ENCODE data around the gene CASK.

CASK gene

DNA sequence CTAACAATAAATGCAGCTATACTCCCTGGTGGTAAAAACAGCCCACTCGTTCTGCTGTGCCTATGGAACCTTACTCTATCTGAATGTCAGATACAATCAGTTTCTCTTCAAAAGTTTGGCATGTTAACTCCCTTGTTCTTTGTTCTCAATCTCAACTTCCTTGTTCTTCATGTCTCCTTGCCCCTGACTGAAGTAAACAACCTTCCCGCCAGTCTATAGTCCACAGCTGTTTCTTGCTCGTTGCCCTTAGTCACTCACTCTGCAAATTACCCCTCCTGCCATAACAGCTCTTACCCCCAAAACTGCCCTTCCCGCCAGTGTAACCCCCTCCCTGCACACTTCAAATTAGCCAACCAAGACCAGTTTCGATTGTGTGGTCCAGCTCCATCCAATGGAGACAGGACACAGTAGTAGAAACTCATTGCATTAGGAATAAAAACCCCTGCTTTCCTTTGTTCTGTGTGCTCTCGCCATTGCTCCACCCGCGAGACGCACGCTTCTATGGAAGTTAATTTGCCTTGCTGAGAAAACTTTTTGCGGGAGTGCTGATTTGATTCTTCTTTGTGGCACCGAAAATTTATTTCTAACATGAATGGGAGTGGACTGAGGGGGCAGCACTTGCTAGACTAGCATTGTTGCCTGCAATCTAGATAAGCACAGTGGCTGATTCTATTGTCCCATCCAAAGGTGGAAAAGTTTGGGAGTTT is 206.4 kb downstream of the CASK start:
- no peak for DNase-seq

DNA sequence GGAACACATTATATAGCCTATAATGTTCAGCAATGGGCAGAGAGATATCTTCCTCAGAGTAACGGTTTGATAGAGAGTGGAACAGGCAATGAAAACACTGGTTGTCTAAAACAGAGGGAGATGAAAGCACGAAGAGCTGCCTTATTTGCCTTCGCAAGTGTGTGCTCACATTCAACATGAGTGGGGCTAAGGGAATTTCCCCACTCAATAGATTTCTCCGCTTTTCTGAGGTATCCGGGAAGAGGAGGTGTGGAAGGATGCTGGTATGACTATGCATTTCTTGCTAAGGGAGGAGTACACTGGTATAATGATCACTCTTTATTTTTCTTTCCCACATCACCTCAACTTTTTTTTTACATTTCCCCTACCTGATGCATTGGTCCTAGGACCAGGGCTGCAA is 207.1 kb downstream of the CASK start:
- DNase-seq: no peak
- no peak overlapping the region for H3K27ac ChIP-seq

More for the DNA sequence above, 206.4 kb downstream of the CASK start:
- Histone ChIP-seq H3K9me3 (ENCODE audit: severe bottlenecking) (no peaks in the 10 kb centered on the region), H3K27me3 (ENCODE audit: insufficient read depth, low read depth, severe bottlenecking) (peaks cover 6% of the 10 kb centered on the region), H3K27ac (no peak overlapping the region), H3K36me3 (no peaks in the 10 kb centered on the region), H3K4me3 (ENCODE audit: low read depth, low read length) (no peak overlapping the region)
- TF ChIP-seq, protein P1, sequence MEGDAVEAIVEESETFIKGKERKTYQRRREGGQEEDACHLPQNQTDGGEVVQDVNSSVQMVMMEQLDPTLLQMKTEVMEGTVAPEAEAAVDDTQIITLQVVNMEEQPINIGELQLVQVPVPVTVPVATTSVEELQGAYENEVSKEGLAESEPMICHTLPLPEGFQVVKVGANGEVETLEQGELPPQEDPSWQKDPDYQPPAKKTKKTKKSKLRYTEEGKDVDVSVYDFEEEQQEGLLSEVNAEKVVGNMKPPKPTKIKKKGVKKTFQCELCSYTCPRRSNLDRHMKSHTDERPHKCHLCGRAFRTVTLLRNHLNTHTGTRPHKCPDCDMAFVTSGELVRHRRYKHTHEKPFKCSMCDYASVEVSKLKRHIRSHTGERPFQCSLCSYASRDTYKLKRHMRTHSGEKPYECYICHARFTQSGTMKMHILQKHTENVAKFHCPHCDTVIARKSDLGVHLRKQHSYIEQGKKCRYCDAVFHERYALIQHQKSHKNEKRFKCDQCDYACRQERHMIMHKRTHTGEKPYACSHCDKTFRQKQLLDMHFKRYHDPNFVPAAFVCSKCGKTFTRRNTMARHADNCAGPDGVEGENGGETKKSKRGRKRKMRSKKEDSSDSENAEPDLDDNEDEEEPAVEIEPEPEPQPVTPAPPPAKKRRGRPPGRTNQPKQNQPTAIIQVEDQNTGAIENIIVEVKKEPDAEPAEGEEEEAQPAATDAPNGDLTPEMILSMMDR (IDR thresholded peaks at IDR 0.05; ENCODE audit: low read depth, low read length): no peak

DNA sequence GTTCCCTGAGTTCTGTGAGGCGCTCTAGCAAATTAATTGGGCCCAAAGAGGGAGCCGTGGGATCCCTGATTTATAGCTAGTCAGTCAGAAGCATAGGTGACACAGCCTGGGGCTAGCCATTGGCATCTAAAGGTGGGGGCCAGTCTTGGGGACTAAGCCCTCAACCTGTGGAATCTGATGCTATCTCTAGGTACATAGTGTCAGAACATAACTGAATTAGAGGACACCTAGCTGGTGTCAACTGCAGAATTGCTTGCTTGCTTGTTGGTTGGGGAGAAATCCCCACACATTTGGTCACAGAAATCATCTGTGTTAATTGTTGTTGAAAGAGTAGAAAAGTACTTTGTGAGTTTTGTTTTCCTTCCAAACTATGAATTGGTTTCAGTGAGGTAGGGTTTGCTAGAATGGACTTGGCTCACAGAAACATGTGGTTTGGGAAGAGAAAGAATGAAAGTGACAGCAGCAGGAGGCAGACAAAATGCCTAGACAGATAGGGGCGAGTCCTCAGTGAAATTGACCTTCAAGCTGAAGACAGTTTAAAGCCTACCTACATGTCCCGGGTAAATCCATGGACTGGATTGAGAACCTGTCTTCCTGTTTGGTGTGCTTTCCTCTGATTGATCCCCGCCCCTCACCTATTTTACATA is 212.2 kb downstream of the CASK start:
- DNase-seq: no peak
- TF ChIP-seq, protein P1 (IDR thresholded peaks at IDR 0.05; ENCODE audit: low read depth, low read length): no peak
- no peak overlapping the region for H3K4me3 ChIP-seq (ENCODE audit: low read depth, low read length)
- H3K36me3 ChIP-seq: no peaks in the 10 kb centered on the region
- H3K9me3 ChIP-seq (ENCODE audit: severe bottlenecking): no peaks in the 10 kb centered on the region
- H3K27ac ChIP-seq: no peak overlapping the region
- H3K27me3 ChIP-seq (ENCODE audit: insufficient read depth, low read depth, severe bottlenecking): no peaks in the 10 kb centered on the region

More for the DNA sequence above, 207.1 kb downstream of the CASK start:
- TF ChIP-seq, protein P1 (IDR thresholded peaks at IDR 0.05; ENCODE audit: low read depth, low read length): no peak
- H3K4me3 ChIP-seq (ENCODE audit: low read depth, low read length): no peak overlapping the region
- H3K9me3 ChIP-seq (ENCODE audit: severe bottlenecking): no peaks in the 10 kb centered on the region
- H3K36me3 ChIP-seq: no peaks in the 10 kb centered on the region
- peaks cover 6% of the 10 kb centered on the region for H3K27me3 ChIP-seq (ENCODE audit: insufficient read depth, low read depth, severe bottlenecking)

DNA sequence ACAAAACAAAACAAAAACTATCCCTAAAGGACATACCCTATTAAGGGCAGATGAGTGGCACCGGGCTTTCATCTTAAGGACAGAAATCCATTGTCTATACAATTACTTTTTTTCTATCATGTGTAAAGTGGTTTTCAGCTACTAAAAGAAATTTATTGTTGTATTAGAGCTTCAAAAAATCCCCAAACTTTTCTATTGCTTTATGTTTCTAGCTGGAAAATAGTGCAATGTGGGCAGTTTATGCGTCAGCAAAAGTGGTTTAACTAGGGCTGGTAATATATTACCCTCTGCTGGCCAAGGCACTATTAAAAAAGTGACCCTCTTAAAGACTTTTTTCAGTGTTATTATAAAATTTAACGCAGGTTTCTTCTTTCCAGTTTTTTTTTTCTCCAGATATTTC is 214.9 kb downstream of the CASK start:
- no peaks in the 10 kb centered on the region for H3K27me3 ChIP-seq (ENCODE audit: insufficient read depth, low read depth, severe bottlenecking)

DNA sequence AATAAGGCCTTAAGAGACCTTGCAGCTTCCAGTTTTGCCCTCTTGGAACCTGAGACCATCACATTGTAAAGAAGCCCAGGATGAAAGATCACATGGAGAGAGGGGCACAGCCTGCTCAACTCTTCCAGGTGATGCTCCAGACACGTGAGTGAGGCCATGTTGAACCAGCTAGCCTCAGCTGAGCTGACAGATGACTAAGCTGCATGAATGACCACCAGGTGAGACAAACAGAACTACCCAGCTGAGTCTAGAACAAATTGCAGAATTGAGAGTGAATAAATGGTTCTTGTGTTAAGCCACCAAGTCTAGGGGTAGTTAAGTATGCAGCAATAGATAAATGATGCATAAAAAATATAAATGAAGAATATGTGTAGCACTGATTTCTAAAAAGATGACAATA is 216.1 kb downstream of the CASK start:
- Histone ChIP-seq H3K9me3 (ENCODE audit: severe bottlenecking) (no peaks in the 10 kb centered on the region), H3K27me3 (ENCODE audit: insufficient read depth, low read depth, severe bottlenecking) (no peaks in the 10 kb centered on the region), H3K4me3 (ENCODE audit: low read depth, low read length) (no peak overlapping the region), H3K27ac (no peak overlapping the region), H3K36me3 (no peaks in the 10 kb centered on the region)
- no peak for DNase-seq
- TF ChIP-seq, protein P1 (IDR thresholded peaks at IDR 0.05; ENCODE audit: low read depth, low read length): no peak

More for the DNA sequence above, 214.9 kb downstream of the CASK start:
- Histone ChIP-seq H3K9me3 (ENCODE audit: severe bottlenecking) (no peaks in the 10 kb centered on the region), H3K36me3 (no peaks in the 10 kb centered on the region), H3K4me3 (ENCODE audit: low read depth, low read length) (no peak overlapping the region), H3K27ac (no peak overlapping the region)
- DNase-seq: no peak
- TF ChIP-seq, protein P1 (IDR thresholded peaks at IDR 0.05; ENCODE audit: low read depth, low read length): no peak
